HG03558 (cell line): Measurements from ENCODE around the gene MTCP1.

Source experiments
- ATAC-seq: cut with Tn5 transposase; IDR thresholded peaks from one replicate; pipeline ENCODE4 v1.9.1; 2021; ENCODE audit warnings: moderate number of reproducible peaks; ENCODE audit not compliant: unreplicated experiment; ENCODE audit errors: extremely low read depth

The MTCP1 gene

GRCh38 chrX:155055494-155055893, 15.4 kb downstream of the MTCP1 start:
- ATAC-seq = no peak

- no peak for ATAC-seq
Observed at GRCh38 chrX:155054255-155054654, 16.7 kb downstream of the MTCP1 start.

- ATAC-seq = no peak
Observed at GRCh38 chrX:155053656-155054055, 17.3 kb downstream of the MTCP1 start.

- ATAC-seq = no peak
Observed at GRCh38 chrX:155052738-155053498, 18.0 kb downstream of the MTCP1 start.

GRCh38 chrX:155048977-155049619, 21.8 kb downstream of the MTCP1 start:
- no peak for ATAC-seq

GRCh38 chrX:155046811-155047528, 24.0 kb downstream of the MTCP1 start:
- ATAC-seq = no peak

- ATAC-seq = no peak
Observed at GRCh38 chrX:155046129-155046810, 24.7 kb downstream of the MTCP1 start.

- no peak for ATAC-seq
Observed at GRCh38 chrX:155035688-155036087, 35.2 kb downstream of the MTCP1 start.

GRCh38 chrX:155031657-155032056, 39.3 kb downstream of the MTCP1 start:
- no peak for ATAC-seq

GRCh38 chrX:155028877-155029291, 42.1 kb downstream of the MTCP1 start:
- no peak for ATAC-seq

GRCh38 chrX:155028129-155028528, 42.8 kb downstream of the MTCP1 start:
- ATAC-seq = no peak

GRCh38 chrX:155027509-155028066, 43.3 kb downstream of the MTCP1 start:
- ATAC-seq = no peak

- ATAC-seq = peak; percentile 79
Observed at GRCh38 chrX:155026727-155027508, 44.0 kb downstream of the MTCP1 start, which contains the start of gene FUNDC2. Gene FUNDC2, plus strand, starts transcription at chrX:155026844. Its CDS starts 95 bp downstream, at chrX:155026939.

GRCh38 chrX:155026420-155026726, 44.6 kb downstream of the MTCP1 start:
- ATAC-seq = no peak

GRCh38 chrX:155023907-155024833, 46.8 kb downstream of the MTCP1 start:
- no peak for ATAC-seq

GRCh38 chrX:155022585-155022984, 48.4 kb downstream of the MTCP1 start, which contains the start of gene F8:
Gene F8, minus strand, starts transcription at chrX:155022723. Its CDS starts 171 bp downstream, at chrX:155022552.
- ATAC-seq = no peak

GRCh38 chrX:155020591-155020990, 50.3 kb downstream of the MTCP1 start:
- ATAC-seq = no peak
